GM12865 (cell line): Measurements from ENCODE around the gene CLTA.

Experiments used
- DNase-seq: peaks from one replicate; pipeline ENCODE4 v3.0.0; 2010; ENCODE audit warnings: low read depth
- H3K4me3 ChIP-seq: 2 replicates; pipeline ENCODE4 v1.5.1; 2011; ENCODE audit warnings: mild to moderate bottlenecking, low read depth, low read length, control low read depth
- TF ChIP-seq, protein P1 (sequence below): IDR thresholded peaks from 2 replicates; pipeline ENCODE4 v1.5.1; 2011; ENCODE audit warnings: low read length, control low read depth, low read depth, inconsistent platforms; ENCODE audit not compliant: insufficient read depth; ENCODE audit errors: missing control alignments

The CLTA gene

DNA sequence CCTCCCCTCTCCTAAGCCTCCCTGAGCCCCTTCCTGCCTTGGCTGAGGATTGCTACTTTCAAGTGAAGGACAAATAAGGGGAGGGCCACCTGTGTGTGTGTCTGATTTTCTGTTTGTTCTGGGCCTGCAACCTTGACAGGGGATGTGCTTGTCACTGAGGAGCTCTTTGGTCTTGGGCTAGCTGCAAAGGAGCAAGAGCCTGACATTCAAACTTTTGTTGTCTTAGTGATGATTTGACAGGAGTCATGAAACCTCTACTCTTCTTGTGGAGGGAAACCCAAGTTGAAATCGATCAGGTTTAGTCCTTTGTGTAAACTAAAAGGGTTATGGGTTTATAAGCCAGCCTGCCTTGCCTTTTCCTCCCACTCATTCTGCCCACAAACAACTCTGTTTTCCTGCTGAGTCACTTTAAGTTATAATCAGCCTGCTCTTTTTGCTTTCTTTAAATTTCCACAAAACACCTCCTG, 16.9 kb downstream of the CLTA start:
- H3K4me3 ChIP-seq: no peak overlapping the region
- TF ChIP-seq, protein P1, sequence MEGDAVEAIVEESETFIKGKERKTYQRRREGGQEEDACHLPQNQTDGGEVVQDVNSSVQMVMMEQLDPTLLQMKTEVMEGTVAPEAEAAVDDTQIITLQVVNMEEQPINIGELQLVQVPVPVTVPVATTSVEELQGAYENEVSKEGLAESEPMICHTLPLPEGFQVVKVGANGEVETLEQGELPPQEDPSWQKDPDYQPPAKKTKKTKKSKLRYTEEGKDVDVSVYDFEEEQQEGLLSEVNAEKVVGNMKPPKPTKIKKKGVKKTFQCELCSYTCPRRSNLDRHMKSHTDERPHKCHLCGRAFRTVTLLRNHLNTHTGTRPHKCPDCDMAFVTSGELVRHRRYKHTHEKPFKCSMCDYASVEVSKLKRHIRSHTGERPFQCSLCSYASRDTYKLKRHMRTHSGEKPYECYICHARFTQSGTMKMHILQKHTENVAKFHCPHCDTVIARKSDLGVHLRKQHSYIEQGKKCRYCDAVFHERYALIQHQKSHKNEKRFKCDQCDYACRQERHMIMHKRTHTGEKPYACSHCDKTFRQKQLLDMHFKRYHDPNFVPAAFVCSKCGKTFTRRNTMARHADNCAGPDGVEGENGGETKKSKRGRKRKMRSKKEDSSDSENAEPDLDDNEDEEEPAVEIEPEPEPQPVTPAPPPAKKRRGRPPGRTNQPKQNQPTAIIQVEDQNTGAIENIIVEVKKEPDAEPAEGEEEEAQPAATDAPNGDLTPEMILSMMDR: no peak
- no peak for DNase-seq

DNA sequence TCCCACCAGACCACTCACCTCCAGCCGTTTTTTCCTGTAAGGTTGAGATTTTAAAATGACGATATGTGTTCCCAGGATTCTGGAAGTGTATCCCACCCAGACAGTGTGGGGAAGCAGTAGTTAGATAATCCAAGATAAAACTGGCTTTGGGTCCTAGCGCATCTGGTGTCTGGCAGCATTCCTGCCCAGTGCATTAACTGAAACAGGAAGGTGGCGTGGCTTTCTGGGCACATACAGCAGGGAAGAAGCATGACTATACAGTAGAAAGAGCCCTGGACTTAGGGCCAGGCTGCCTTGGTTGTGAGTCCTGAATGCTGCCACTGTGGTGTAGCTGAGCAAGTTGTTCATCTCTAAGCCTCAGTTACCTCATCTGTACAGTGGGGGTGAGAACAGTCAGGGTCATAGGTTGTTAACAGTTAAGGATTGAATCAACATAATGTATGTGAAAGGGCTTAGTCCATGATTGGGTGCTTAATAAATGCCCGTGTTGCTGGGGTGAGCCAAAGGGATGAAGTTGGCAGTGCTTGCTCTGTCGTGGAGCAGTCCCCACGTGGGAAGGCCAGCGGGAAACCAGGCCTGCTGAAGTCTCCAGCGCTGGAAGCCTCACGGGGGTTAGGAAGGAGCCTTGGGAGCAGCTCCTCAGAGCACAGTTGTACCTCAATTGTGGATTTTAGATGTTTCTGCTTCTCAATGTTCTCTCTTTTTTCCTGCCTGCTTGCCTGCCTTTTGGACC, 18.0 kb downstream of the CLTA start:
- TF ChIP-seq, protein P1: no peak
- no peak overlapping the region for H3K4me3 ChIP-seq
- DNase-seq: no peak

DNA sequence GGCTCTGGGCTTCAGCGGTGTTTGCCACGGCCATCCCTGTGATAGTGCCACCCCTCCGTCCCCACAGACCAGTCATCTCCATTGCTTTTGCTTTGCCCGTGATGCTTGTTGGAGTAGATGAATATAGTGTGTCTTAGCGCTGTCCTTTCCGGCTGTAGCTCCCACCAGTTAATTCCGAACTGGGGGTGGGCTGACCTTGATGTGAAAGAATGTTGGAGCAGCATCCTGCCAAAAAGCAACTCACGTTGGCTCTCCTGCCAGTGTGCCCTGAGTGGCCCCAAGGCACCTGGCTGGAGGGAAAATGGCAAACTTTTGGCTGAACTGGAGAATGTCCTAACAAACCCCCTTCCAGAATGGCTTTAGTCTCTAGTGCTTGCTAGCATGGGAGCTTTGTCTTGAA, 20.0 kb downstream of the CLTA start:
- TF ChIP-seq, protein P1: no peak
- H3K4me3 ChIP-seq: no peak overlapping the region
- no peak for DNase-seq

DNA sequence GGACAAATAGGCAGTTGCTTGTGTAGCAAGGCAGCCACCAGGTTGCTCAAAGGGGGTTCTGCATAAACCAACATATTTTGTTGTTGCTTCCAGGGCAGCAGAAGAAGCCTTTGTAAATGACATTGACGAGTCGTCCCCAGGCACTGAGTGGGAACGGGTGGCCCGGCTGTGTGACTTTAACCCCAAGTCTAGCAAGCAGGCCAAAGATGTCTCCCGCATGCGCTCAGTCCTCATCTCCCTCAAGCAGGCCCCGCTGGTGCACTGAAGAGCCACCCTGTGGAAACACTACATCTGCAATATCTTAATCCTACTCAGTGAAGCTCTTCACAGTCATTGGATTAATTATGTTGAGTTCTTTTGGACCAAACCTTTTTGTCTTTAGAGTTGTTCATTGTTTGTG, 20.8 kb downstream of the CLTA start:
- H3K4me3 ChIP-seq: no peak overlapping the region
- TF ChIP-seq, protein P1: no peak
- DNase-seq: no peak

- H3K4me3 ChIP-seq: no peak overlapping the region
- TF ChIP-seq, protein P1: no peak
- no peak for DNase-seq
Measured at GRCh38 chr9:36213387-36213786, 22.7 kb downstream of the CLTA start.

DNA sequence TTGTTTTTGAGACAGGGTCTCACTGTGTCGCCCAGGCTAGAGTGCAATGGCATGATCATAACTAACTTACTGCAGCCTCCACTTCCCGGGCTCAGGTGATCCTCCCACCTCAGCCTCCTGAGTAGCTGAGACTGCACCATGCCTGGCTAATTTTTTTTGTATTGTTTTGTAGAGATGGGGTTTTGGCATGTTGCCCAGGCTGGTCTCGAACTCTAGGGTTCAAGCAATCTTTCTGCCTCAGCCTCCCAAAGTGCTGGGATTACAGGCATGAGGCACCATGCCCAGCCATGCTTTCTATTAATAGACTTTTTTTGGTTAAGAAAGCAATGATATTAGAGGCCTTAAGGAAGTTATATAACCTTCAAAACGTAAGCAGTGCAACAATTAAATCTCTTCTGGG, 23.3 kb downstream of the CLTA start:
- TF ChIP-seq, protein P1: no peak
- DNase-seq: no peak
- no peak overlapping the region for H3K4me3 ChIP-seq

DNA sequence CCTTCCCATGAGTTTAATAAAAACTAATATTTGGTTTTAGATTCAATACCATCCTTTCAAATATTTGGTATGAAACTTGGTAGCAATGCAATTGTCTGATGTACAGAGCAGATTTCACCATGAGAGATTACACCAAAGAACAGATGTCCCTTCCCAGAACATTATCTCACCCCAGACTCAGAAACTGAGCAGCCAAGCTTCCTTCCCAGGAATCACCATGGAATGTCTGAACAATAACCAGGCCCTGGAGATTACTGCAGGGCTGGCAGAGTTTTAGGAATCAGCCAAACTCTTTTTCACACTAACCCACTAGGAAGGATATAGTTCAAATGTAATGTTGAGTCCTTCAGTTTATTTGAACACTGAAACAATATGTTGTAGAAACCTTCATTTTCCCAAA, 23.9 kb downstream of the CLTA start:
- TF ChIP-seq, protein P1: no peak
- H3K4me3 ChIP-seq: no peak overlapping the region
- no peak for DNase-seq
